HG03103 (cell line): ENCODE measurements around the gene ARMH3.
"Not testable (repeated sequence)": the region's sequence is repeated elsewhere in the genome, so short reads cannot be mapped to it uniquely, and the experiment has no call there.

Source experiments
- ATAC-seq: cut with Tn5 transposase; IDR thresholded peaks from one replicate; pipeline ENCODE4 v1.9.1; 2021; ENCODE audit warnings: low read depth; ENCODE audit not compliant: unreplicated experiment

The ARMH3 gene

DNA sequence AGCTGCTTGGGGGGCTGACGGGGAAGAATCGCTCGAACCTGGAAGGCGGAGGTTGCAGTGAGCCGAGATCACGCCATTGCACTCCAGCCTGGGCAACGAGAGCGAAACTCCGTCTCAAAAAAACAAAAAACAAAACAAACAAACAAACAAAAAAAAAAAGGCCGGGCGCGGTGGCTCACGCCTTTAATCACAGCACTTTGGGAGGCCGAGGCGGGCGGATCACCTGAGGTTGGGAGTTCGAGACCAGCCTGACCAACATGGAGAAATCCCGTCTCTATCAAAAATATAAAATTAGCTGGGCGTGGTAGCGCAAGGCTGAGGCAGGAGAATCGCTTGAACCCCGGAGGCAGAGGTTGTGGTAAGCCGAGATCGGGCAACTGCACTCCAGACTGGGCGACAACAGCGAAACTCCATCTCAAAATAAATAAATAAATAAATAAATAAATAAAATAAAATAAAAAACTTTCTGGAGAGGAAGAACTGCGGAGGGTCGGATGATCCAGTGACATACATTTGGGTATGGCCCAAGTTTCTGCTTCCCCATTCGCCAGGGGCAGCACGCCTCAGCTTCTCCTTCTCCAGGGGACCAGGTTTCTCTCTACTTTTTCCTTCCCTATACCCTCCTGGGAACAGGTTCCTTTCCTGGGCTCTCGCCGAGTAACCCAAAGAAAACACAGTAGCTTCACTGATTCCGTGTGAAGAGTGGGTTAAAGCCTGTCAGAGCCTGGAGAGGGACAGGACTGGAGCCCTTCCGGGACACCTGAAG is 909 bp downstream of the ARMH3 start:
- not testable (repeated sequence) for ATAC-seq

DNA sequence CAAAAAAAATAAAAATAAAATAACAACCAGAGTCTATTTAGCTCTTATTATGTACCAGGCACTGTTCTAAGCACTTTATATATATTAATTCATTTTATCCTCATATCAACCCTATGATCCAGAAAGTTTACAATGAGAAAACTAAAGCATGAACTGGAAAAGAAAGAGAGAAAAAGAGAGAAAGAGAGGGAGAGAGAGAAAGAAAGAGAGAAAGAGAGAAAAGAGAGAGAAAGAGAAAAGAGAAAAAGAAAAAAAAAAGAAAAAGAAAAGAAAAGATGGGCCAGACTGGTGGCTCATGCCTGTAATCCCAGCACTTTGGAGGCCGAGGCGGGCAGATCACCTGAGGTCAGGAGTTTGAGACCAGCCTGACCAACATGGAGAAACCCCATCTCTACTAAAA is 9.9 kb downstream of the ARMH3 start:
- no peak for ATAC-seq

DNA sequence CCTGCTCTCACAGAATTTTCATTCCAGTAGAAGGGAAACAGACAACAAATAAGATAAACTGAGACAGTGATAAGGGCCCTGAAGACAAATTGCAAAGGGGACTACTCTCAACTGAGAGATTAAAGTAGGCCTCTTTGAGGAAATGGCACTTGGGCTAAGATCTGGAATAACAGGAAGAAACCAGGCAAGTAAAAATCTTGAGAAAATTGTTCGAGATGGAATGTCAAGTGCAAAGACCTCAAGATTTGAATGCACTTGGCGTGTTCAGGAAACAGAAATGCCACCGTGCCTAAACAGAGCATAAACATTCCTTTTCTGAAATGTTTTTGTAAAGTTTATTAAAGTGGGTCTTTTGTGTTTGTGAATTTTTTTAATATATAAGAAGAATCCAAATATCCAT is 10.7 kb downstream of the ARMH3 start:
- no peak for ATAC-seq

DNA sequence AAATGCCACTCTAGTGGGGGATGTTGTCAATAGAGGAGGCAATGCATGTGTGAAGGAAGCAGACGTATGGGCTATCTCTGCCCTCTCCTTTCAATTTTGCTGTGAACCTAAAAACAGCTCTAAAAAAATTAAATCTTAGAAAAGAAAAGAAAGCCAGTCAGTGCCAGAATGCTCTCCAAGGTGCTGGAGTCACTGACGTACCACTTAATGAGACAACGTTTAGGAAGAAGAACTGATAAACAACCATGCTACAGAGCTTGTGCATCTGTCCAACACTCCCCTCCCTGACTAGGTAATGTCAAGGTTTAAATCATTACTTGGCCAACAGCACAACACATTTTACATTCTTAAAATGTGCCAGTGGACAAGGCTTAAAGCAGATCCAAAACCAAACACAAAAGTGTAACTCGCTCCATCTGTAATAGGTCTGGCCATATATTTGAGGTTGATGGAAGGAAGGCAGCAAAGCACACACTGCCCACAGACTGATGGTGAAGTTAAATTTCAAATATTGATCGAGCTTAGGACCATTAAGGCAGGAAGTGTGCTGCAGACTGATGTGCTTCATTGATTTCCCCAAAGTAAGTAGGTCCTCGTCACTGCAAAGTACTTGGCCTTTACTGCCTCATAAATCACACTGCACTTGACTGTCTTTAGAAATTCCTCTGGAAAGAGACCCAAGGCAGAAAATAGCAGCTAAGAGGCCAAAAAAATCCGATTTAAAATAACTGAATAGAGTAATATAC is 15.5 kb downstream of the ARMH3 start:
- ATAC-seq = no peak

DNA sequence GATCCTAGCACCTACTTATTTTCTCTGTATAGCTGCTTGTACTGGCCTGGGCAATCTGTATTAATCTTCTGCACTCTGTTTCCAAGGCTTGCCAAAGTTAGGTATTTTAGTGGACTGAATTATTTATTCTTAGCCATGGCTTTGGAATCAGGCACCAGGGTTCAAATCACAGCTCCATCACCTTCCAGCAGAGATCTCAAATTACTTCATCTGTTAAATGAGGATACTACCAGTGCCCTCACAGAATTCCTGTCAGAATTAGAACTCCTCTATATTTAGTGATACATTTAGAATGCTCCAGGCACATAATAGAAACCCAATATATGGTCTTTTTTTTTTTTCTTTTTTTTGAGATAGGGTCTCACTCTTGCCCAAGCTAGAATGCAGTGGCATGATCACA is 17.6 kb downstream of the ARMH3 start:
- no peak for ATAC-seq

DNA sequence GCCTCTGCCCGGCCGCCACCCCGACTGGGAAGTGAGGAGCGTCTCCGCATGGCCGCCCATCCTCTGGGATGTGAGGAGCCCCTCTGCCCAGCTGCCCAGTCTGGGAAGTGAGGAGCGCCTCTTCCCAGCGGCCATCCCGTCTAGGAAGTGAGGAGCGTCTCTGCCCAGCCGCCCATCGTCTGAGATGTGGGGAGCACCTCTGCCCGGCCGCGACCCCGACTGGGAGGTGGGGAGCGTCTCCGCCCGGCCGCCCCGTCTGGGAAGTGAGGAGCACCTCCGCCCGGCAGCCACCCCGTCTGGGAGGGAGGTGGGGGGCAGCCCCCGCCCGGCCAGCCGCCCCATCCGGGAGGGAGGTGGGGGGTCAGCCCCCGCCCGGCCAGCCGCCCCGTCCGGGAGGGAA is 20.2 kb downstream of the ARMH3 start:
- ATAC-seq = not testable (repeated sequence)

DNA sequence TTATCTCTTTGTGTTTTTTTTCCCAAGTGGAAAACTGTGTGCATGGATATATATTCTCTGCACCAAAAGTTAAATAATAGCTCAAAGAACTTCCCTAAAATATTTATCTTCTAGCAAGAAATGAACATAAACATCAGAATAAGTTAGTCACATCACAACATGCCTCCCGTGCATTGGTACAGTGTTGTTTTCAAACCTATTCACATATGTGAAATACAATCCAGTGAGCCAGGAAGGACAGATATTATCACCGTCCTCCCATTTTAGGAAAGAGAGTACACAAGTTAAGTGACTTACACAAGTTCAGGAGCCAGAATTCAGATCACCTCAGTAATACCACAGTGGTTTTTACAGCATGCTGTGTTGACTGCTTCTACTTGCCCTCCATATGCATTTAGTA is 22.2 kb downstream of the ARMH3 start:
- ATAC-seq = no peak

DNA sequence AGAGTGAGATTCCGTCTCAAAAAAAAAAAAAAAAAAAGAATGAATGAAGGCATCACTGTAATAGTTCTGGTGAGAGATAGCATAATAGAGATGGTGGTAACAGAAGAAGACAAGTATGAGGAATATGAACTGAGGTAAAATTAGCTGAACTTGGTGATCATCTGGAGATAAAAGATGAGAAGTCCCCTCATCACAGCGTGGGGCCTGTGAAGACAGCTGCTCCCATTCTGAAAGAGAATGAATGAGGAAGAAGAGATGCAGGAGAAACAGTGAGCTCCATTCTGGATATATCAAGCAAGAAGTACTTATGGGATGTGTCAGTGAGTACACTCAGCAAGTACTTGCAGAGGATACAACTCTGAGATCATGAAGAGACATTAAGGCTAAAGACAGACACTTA is 28.7 kb downstream of the ARMH3 start:
- no peak for ATAC-seq

DNA sequence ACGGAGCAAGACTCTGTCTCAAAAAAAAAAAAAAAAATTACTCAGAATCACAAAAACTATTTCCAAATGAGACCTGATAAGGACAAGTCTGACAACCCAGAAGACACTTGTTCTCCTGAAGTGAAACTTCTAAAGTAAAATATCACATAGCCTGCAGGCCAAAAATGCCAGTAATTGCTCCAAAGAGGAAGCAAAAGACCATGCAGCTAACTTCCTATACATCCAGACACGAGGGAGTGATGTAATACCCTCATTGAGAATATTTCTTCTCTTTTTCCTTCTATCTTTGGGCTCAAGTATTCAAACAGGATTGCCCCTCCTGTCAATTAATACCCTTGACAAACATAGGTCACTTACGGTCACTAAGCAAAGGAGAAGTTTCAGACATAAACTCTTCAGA is 31.2 kb downstream of the ARMH3 start:
- no peak for ATAC-seq

DNA sequence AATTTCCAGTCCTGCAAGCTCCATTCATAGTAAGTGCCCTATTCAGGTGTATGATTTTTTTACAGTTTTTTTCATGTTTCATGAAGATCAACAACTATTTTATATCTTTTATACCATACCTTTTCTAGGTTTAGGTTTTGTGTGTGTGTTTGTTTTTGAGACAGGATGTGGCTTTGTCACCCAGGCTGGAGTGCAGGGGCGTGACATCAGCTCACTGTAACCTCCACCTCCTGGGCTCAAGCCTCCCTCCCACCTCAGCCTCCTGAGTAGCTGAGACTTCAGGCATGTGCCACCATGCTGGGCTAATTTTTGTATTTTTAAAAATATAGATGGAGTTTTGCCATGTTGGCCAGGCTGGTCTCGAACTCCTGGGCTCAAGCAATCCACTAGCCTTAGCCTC is 35.0 kb downstream of the ARMH3 start:
- ATAC-seq = no peak

DNA sequence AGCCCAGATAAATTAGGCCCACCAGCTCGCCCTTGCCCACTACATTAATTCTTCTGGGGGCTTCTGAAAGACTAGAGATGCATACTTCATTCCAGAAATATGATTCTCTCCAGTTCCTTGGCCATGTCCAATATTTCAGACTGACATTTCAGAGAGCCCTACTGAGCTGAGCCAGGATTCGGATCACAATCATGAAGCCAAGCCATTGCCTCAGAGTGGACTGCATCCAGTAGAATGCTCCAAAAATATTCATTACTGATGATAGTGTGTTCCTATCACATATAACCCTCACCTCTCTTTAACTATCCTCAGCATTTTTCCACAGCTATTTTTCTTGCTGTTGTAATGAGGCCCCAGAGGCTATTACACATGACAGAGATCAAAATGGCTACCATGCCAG is 38.7 kb downstream of the ARMH3 start:
- ATAC-seq = no peak

DNA sequence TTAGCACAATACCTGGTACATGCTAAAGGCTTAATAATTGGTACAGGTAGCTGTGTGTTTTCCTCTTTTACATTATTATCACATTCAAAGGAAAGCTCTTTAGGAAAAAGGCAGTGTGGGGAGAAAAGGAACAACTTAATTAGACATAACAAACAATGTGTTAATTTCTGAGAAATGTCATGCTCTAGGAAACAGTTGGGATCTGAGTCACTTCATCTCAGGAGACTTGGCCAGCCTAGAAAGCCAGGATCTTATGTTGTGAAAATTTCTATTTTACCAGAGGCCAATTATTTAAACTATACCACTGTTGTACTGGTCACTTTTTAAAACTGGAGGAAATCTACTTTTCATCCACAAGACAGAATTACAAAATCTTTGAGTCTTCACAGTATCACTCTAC is 39.6 kb downstream of the ARMH3 start:
- ATAC-seq = no peak

DNA sequence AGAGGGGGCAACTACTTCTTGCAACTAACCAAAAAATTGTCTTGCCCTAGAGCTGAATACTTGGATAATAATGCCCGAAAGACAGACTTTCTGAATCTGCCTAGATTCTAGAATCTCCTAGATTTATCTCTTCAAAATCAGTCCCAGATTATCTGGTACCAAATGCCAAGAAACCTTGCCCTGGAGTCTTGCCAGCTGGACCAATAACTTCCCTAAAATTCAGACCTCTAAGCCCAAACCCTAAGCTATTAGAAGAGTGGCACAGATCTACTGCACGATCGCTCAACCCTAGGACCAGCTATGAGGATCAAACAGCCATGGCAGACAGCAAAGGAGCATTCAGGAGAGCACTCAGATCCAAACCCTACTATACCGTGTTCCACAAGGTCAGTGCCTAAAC is 45.0 kb downstream of the ARMH3 start:
- no peak for ATAC-seq

DNA sequence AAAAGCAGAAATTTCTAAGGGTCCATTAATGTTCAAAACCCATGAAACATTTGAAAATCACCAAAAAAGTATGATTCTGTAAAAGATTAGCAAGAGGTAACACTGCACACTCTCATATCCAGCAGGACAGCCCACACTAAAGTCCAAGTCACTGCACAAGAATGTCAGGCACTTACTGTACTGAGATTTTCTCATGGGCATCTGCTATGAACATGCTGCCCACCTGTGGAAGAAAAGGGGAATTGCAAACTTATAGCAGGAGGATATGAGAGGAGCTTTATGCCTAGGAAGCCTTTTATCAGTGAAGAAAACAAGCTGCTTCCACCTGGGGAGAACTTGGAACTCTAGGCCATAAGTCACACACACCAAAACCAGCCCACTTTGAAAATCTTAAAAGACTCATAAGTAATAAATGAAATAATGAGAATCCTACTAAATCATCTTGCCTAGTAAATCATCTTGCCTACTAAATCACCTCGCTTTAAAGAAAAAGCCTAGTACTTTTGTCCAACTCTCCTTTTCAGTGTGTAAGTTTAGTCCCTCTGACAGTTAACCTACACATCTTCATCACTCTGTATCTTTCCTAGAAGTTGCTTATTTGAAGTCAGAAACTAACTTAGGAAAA is 46.1 kb downstream of the ARMH3 start:
- no peak for ATAC-seq

DNA sequence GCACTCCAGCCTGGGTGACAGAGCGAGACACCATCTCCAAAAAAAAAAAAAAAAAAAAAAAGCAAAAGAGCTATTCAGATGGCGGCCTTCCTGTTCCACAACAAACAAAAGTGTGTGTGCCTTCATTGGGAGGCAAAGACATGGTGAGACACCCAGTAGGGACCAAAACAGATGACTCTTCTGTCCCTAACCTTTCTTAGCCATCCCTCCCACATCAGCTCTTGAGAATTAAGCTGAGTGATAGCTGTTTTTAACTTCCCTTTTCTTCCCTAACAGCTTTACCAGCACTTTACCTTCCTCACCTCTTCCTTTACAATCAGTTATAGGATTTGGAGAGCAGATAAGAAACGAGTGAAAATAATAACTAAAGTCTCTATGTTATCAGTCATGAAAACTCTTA is 48.2 kb downstream of the ARMH3 start:
- ATAC-seq = no peak

DNA sequence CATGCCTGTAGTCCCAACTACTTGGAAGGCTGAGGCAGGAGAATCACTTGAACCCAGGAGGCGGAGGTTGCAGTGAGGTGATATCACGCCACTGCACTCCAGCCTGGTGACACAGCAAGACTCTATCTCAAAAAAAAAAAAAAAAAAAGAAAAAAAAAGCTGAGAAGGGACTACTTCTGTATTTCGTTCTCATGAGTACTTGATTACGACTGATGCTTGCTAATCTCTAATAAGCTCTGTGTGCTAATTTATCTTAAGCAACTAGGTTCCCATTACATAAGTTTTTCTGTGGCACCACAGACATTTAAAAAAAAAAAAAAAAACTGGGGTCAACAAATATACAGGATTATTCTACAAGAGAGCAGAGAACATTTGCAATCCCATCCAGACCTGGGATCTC is 48.9 kb downstream of the ARMH3 start:
- not testable (repeated sequence) for ATAC-seq

DNA sequence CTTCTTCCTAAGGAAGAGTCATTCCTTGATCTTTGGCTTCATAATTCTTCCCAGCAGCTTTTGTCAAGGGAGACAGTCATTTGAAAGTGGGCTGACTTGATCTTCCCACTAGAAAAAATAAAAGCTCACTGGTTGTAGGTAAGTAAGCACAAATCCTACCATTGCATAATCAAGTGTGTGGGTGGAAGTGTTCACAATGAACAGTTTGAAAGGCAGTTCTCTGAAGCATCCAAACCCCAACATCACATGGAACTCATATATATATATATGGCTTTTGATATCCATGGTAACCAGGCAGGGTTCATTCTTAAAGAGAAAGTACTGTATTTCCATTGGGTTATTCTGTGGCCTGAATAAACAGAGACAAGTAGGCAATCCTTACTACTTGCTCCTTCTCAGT is 51.6 kb downstream of the ARMH3 start:
- ATAC-seq = no peak

DNA sequence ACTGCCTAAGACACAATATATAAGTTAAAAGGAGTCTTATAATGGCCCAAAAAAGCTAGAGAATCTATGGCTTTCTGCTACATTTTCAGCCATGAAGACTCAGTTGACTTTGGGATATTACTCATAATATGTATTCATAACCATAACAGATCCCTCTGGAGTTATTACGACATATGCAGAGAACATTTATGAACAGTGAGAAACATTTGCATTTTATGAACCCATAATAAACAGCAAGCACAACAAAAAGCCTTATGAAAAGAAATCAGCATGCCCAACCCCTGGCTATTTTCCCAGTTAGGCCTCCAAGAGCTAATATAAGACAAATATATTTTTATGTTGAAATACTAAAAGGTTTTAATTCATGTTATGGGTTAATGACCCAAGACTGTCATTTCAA is 52.4 kb downstream of the ARMH3 start:
- no peak for ATAC-seq

DNA sequence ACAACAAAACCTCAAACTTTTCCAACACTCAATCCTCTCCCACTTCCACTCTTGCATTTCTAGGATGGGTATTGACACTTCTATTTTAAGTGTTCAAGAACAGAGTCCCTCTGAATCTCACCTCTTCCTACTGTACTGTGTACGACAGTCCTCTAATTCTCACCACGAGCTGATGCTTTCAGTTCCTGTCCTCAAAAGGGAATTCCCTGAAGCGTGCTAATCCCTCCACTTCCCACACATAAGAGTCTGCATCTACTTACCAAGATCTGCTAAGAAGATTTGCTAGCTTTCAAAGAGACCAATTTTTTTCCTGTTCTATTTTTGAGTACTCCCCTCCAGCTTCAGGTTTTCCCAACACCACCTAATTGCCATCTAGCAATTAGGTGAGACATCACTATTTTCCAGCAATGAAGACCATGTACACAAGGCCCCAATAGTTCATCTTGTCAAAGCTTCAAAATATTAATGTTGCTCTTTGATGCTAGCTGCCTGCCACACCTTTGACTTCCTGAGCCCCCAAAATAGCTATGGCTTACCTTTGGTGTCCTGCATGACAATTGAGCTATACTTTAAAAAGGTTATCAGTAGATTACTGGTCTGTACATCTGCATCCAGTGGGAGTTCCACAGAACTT is 54.4 kb downstream of the ARMH3 start:
- peak; percentile 64 for ATAC-seq

DNA sequence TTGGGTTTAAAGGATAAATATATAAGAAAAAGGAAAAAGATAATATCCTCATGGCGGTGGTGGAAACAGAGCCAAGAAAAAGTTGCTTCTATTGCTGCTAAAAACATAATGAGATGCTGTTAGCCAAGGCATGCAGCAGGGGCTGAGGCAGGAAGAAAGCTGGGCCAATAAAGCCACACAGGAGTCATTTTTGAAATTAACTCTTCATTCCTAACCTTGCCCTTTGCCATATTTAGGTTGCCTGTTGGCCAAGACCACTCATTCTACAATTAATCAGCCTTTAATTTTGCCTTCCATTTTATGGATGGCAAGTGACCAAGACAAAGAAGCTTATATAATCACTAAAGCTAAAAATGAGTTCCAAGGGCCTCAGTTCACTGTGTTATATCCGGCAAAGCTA is 58.2 kb downstream of the ARMH3 start:
- no peak for ATAC-seq

DNA sequence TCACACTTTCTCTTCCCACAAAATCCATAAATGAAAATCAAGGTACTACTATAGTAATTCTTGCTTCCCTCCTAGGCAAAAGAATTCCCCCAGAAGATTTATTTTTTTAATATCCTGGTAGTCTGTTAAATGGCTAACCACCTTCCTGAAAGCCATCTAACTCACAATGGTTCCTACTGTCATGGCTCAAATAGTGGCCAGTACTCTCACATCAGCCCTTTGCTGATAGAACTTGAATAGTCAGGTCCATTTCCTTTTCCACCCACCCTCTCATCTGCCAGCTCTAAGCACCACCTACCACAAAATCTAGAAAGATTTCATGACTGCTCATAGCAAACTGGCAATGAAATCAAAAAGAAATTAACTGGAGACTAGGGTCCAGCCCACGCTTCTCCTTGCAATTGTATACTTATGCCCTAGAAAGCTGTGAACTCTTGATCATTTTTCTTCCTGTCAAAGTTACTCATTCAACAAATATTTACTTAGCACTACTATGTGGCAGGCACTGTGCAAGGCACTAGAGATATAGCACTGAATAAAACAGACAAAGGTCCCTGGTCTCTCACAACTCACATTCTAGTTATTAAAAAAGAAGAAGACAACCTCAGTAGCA is 60.4 kb downstream of the ARMH3 start:
- ATAC-seq = no peak
